Measurements from ENCODE around the gene TMEM123. TPM values are rescaled to one million over a fixed set of nuclear protein-coding genes. Genes with fewer than 3 reads are reported as not detected.

TMEM123 gene
- total RNA-seq, 1 experiment from 2014 or later: 236 TPM

DNA sequence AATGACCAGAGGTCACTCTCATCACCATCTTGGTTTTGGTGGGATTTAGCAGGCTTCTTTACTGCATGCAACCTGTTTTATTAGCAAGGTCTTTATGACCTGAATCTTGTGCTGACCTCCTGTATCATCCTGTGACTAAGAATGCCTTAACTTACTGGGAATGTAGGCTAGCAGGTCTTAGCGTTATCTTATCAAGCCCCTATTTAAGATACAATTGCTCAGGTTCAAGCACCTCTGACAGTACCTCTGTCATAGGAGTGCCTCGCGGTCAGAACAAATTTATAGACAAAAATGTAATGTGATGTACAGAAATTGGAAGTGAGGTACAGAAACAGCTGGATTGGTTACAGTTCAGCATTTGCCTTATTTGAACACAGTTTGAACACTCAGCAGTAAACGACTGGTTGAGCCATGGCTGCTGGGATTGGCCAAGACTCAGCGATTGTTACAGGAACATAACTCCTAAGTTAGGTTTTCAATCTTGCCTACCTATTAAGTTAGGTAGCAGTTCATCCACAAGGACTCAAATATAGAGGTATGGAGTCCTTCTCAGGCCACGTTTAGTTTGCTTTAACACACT, 16.1 kb upstream of the TMEM123 start:
- TF ChIP-seq, protein P1, sequence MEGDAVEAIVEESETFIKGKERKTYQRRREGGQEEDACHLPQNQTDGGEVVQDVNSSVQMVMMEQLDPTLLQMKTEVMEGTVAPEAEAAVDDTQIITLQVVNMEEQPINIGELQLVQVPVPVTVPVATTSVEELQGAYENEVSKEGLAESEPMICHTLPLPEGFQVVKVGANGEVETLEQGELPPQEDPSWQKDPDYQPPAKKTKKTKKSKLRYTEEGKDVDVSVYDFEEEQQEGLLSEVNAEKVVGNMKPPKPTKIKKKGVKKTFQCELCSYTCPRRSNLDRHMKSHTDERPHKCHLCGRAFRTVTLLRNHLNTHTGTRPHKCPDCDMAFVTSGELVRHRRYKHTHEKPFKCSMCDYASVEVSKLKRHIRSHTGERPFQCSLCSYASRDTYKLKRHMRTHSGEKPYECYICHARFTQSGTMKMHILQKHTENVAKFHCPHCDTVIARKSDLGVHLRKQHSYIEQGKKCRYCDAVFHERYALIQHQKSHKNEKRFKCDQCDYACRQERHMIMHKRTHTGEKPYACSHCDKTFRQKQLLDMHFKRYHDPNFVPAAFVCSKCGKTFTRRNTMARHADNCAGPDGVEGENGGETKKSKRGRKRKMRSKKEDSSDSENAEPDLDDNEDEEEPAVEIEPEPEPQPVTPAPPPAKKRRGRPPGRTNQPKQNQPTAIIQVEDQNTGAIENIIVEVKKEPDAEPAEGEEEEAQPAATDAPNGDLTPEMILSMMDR (IDR thresholded peaks at IDR 0.05; ENCODE audit: unreplicated experiment): no peak
- Mint-ChIP-seq H3K4me3 (ENCODE audit: low read depth, unreplicated experiment) (peak overlapping the region; percentile 2), H3K9me3 (ENCODE audit: low read depth, unreplicated experiment) (no peaks in the 10 kb centered on the region), H3K36me3 (ENCODE audit: insufficient read depth, unreplicated experiment) (peaks cover 5% of the 10 kb centered on the region), H3K27ac (ENCODE audit: unreplicated experiment) (peak overlapping the region; percentile 34), H3K4me1 (ENCODE audit: low read depth, unreplicated experiment) (peaks cover 74% of the 10 kb centered on the region), H3K27me3 (ENCODE audit: unreplicated experiment) (no peaks in the 10 kb centered on the region)
- intact Hi-C loops (cut with micrococcal nuclease; ENCODE audit: unreplicated experiment): no loop called here
- no peak for DNase-seq
- no TSS peak for BruUV-seq (replicated peaks)
- CTCF ChIA-PET: no interaction called here

DNA sequence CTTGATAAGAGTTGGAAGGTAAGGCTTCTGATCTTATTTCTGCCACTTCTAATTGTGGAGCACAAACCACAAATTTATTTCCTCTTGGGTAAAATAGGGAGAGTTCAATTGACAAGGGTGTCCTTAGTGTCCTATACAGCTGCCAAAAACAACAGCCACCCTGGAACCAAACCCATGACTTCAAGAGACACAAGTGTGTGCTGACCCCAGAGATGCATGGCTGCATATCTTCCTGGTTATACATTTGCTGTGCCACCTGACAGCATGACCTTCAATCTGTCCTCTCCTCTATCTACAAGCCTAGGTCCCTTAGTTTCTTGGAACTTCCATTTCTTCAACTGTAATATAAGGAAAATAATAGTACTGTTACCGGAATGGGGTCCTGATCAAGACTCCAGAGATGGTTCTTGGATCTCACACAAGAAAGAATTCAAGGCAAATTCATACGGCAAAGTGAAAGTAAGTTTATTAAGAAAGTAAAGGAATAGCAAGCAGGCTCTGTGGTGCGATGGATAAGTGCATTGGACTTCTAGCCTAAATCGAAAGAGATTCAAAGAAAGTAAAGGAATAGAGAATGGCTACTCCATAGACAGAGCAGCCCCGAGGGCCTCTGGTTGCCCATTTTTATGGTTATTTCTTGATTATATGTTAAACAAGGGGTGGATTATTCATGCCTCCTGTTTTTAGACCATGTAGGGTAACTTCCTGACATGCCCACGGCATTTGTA, 15.5 kb upstream of the TMEM123 start:
- Mint-ChIP-seq H3K4me1 (ENCODE audit: low read depth, unreplicated experiment) (peaks cover 67% of the 10 kb centered on the region), H3K27me3 (ENCODE audit: unreplicated experiment) (no peaks in the 10 kb centered on the region), H3K4me3 (ENCODE audit: low read depth, unreplicated experiment) (peak overlapping the region; percentile 2), H3K9me3 (ENCODE audit: low read depth, unreplicated experiment) (no peaks in the 10 kb centered on the region), H3K27ac (ENCODE audit: unreplicated experiment) (peak overlapping the region; percentile 34), H3K36me3 (ENCODE audit: insufficient read depth, unreplicated experiment) (peaks cover 5% of the 10 kb centered on the region)
- CTCF ChIA-PET: interaction anchor here (1.2 to 1.3 kb wide), 2 partner anchors 8 to 77 kb away, joined by 4 read pairs; no protein-coding TSS in a partner anchor
- intact Hi-C loops (cut with micrococcal nuclease; ENCODE audit: unreplicated experiment): no loop called here
- BruUV-seq (replicated peaks): no TSS peak
- TF ChIP-seq, protein P1 (IDR thresholded peaks at IDR 0.05; ENCODE audit: unreplicated experiment): no peak
- no peak for DNase-seq

DNA sequence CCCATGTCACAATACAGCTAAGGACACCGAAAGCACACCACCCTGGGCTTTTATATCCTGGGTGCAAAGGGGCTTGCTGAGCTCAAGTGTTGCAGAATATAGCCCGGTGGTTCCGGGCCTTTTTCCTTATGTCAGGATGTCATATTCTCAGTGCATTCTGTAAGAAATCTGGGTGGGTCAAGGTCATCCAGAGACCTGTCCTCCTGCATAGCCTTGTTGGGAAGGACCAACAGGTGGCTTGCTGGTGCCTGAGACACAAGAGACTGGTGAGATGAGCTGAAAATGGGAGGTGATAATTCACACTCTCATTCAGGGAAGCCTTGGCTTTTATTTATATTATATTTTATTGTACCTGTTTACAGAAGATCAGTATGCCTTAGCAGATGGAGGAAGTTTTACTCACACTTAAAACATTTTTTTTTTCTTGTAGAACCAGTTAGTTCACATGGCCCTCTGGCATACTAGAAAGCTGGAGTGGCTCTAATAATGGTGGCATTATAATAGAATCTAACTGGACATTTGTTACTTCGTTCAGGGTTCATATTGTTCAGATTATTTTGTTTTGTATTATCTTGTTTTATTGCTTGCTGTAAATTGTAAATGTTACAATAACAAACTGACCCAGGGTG, 14.6 kb upstream of the TMEM123 start:
- no peak for DNase-seq
- TF ChIP-seq, protein P1 (IDR thresholded peaks at IDR 0.05; ENCODE audit: unreplicated experiment): no peak
- peaks cover 59% of the 10 kb centered on the region for H3K4me1 Mint-ChIP-seq (ENCODE audit: low read depth, unreplicated experiment)
- CTCF ChIA-PET: interaction anchor here (1.2 to 1.3 kb wide), 2 partner anchors 9 to 76 kb away, joined by 4 read pairs; no protein-coding TSS in a partner anchor
- no peaks in the 10 kb centered on the region for H3K9me3 Mint-ChIP-seq (ENCODE audit: low read depth, unreplicated experiment)
- H3K36me3 Mint-ChIP-seq (ENCODE audit: insufficient read depth, unreplicated experiment): peaks cover 2% of the 10 kb centered on the region
- peak overlapping the region; percentile 2 for H3K4me3 Mint-ChIP-seq (ENCODE audit: low read depth, unreplicated experiment)
- intact Hi-C loops (cut with micrococcal nuclease; ENCODE audit: unreplicated experiment): no loop called here
- H3K27ac Mint-ChIP-seq (ENCODE audit: unreplicated experiment): peak overlapping the region; percentile 34
- BruUV-seq (replicated peaks): no TSS peak
- no peaks in the 10 kb centered on the region for H3K27me3 Mint-ChIP-seq (ENCODE audit: unreplicated experiment)

DNA sequence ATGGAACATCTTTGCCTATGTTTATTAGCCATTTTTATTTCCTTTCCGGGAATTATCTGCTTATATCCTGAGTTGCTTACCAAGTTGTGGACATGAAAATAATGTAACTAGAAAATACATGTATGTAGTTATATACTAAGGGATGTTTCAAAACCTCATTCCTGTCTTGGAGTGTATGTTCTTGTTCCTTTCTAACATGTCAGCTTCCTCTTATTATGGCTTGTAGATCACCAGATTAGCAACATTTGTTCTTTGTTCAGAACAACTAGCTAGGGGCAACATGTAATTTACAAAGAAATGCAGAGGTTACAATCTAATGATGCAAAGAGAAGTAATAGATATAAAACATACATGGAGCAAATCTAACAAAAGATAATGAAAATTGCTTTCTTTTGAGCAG, 13.1 kb upstream of the TMEM123 start:
- peak overlapping the region; percentile 10 for H3K27ac Mint-ChIP-seq (ENCODE audit: unreplicated experiment)

More for the DNA sequence above, 13.1 kb upstream of the TMEM123 start:
- Mint-ChIP-seq H3K4me3 (ENCODE audit: low read depth, unreplicated experiment) (no peak overlapping the region), H3K36me3 (ENCODE audit: insufficient read depth, unreplicated experiment) (no peaks in the 10 kb centered on the region), H3K4me1 (ENCODE audit: low read depth, unreplicated experiment) (peaks cover 54% of the 10 kb centered on the region), H3K9me3 (ENCODE audit: low read depth, unreplicated experiment) (no peaks in the 10 kb centered on the region), H3K27me3 (ENCODE audit: unreplicated experiment) (no peaks in the 10 kb centered on the region)
- no peak for DNase-seq
- intact Hi-C loops (cut with micrococcal nuclease; ENCODE audit: unreplicated experiment): no loop called here
- CTCF ChIA-PET: no interaction called here
- TF ChIP-seq, protein P1 (IDR thresholded peaks at IDR 0.05; ENCODE audit: unreplicated experiment): no peak
- BruUV-seq (replicated peaks): no TSS peak

All from Calu3 (cell line).